ENCODE results near the gene CCDC117.

Gene CCDC117

GRCh38 chr22:28795071-28795693 lies 22.7 kb downstream of the CCDC117 start:
- Histone ChIP-seq H3K36me3 (peaks cover 58 to 74% (median 63%) of the 10 kb centered on the region in 11 experiments), H3K4me3 (peak overlapping the region; percentile 89 to 99 (median 94); a peak in 19 of 20 replicates), H3K4me1 (peaks cover 67 to 81% (median 74%) of the 10 kb centered on the region in 10 experiments), H3K4me2 (peak overlapping the region; percentile 76 to 97 (median 91)), H3K9ac (peak overlapping the region; percentile 97 to 100 (median 99); a peak in 21 of 22 replicates), H4K20me1 (peaks cover 67 to 94% (median 82%) of the 10 kb centered on the region in 11 experiments), H3K27ac (peak overlapping the region; percentile 7 to 100 (median 99); a peak in 18 of 22 replicates), H3K9me3 (replicated peaks in 1 of 11) (peaks cover 0 to 5% (median 0%) of the 10 kb centered on the region in 11 experiments; a peak in 2 of 22 replicates), H3K27me3 (no peaks in the 10 kb centered on the region; a peak in 1 of 22 replicates)
- TF ChIP-seq Cebpa-rat (IDR thresholded peaks at IDR 0.05) = no peak

GRCh38 chr22:28795932-28796856 lies 23.7 kb downstream of the CCDC117 start:
- Histone ChIP-seq H3K27ac (peak overlapping the region; percentile 7 to 100 (median 99); a peak in 20 of 22 replicates), H3K4me3 (peak overlapping the region; percentile 89 to 99 (median 94); a peak in 19 of 20 replicates), H3K9ac (peak overlapping the region; percentile 97 to 100 (median 99)), H3K36me3 (peaks cover 58 to 69% (median 63%) of the 10 kb centered on the region in 11 experiments), H4K20me1 (peaks cover 67 to 91% (median 81%) of the 10 kb centered on the region in 11 experiments), H3K9me3 (replicated peaks in 1 of 11) (peaks cover 0 to 5% (median 0%) of the 10 kb centered on the region in 11 experiments; a peak in 2 of 22 replicates), H3K4me1 (peaks cover 57 to 72% (median 64%) of the 10 kb centered on the region in 10 experiments), H3K4me2 (peak overlapping the region; percentile 76 to 97 (median 91)), H3K27me3 (no peaks in the 10 kb centered on the region; a peak in 1 of 22 replicates)
- no peak for TF ChIP-seq Cebpa-rat (IDR thresholded peaks at IDR 0.05)

- Histone ChIP-seq H3K36me3 (peaks cover 52 to 62% (median 57%) of the 10 kb centered on the region in 11 experiments), H3K27me3 (no peaks in the 10 kb centered on the region; a peak in 1 of 22 replicates), H4K20me1 (peaks cover 52 to 63% (median 57%) of the 10 kb centered on the region in 11 experiments), H3K27ac (peak overlapping the region; percentile 94 to 100 (median 99)), H3K9me3 (replicated peaks in 1 of 11) (peaks cover 0 to 5% (median 0%) of the 10 kb centered on the region in 11 experiments; a peak in 2 of 22 replicates), H3K4me3 (peak overlapping the region; percentile 89 to 99 (median 94)), H3K9ac (peak overlapping the region; percentile 97 to 100 (median 99)), H3K4me2 (peak overlapping the region; percentile 76 to 97 (median 91)), H3K4me1 (peaks cover 53 to 72% (median 65%) of the 10 kb centered on the region in 10 experiments)
- TF ChIP-seq Cebpa-rat (IDR thresholded peaks at IDR 0.05) = peak; percentile 60 to 94 (median 77); a peak in 21 of 22 replicates
These were observed 26.5 kb downstream of the CCDC117 start for GRCh38 chr22:28798810-28799605.

GRCh38 chr22:28799606-28800307 lies 27.3 kb downstream of the CCDC117 start:
- Histone ChIP-seq H3K4me1 (peaks cover 53 to 72% (median 65%) of the 10 kb centered on the region in 10 experiments), H3K4me2 (peak overlapping the region; percentile 76 to 97 (median 91)), H3K9ac (peak overlapping the region; percentile 97 to 100 (median 99)), H3K27me3 (no peaks in the 10 kb centered on the region; a peak in 1 of 22 replicates), H3K36me3 (peaks cover 45 to 55% (median 49%) of the 10 kb centered on the region in 11 experiments), H4K20me1 (peaks cover 44 to 55% (median 49%) of the 10 kb centered on the region in 11 experiments), H3K4me3 (peak overlapping the region; percentile 89 to 99 (median 94)), H3K9me3 (replicated peaks in 1 of 11) (peaks cover 0 to 5% (median 0%) of the 10 kb centered on the region in 11 experiments; a peak in 2 of 22 replicates), H3K27ac (peak overlapping the region; percentile 94 to 100 (median 99))
- TF ChIP-seq Cebpa-rat (IDR thresholded peaks at IDR 0.05) = no peak; a peak in 2 of 22 replicates

DNA sequence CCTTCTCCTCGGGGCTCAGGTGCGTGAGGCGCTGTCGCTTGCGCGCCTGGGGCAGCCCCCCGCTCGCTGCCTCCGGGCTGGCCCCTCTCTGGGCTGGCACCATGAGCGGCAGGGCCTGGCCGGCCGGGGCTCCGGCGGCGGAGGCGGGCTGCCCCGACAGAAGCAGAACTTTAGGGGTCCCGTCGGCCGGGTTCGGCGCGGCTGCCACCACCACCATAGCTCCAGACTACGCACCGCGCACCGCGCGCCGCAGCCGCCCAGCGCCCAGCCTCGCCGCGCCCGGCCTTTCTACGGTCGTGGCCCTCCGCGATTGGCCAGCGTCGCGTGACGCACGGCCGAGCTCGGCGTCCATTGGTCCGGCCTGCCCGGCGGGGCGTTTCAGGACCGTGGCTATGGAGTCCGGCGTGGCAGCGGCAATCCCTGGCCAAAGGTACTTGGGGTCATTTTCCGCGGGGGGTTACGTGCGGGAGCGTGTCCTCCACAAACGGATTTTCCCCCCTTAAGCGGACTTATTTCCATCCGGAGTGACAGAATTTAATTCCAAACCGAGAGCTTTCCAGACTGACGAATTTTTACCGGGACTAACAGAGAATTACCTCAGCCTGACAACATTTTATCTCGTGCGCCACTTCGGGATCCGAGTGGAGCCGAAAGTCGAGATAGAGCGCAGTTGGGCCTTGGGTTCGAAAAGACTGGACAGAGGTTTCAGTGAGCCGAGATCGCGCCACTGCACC lies 28.0 kb downstream of the CCDC117 start, which contains the start of gene XBP1:
Gene XBP1, minus strand, starts transcription at position 262 of the 734 bp plus-strand sequence.
- TF ChIP-seq Cebpa-rat (IDR thresholded peaks at IDR 0.05) = no peak
- H3K27me3 ChIP-seq = no peaks in the 10 kb centered on the region; a peak in 1 of 22 replicates
- peaks cover 0 to 5% (median 0%) of the 10 kb centered on the region in 11 experiments; a peak in 2 of 22 replicates for H3K9me3 ChIP-seq (replicated peaks in 1 of 11)
- peaks cover 37 to 48% (median 42%) of the 10 kb centered on the region in 11 experiments for H4K20me1 ChIP-seq
- H3K27ac ChIP-seq = peak within 1 kb of the TSS; percentile 94 to 100 (median 99)
- peak within 1 kb of the TSS; percentile 97 to 100 (median 99) for H3K9ac ChIP-seq
- peaks cover 38 to 47% (median 42%) of the 10 kb centered on the region in 11 experiments for H3K36me3 ChIP-seq
- peaks cover 53 to 72% (median 64%) of the 10 kb centered on the region in 10 experiments for H3K4me1 ChIP-seq
- H3K4me2 ChIP-seq = peak within 1 kb of the TSS; percentile 84 to 100 (median 93)
- peak within 1 kb of the TSS; percentile 89 to 99 (median 94) for H3K4me3 ChIP-seq

DNA sequence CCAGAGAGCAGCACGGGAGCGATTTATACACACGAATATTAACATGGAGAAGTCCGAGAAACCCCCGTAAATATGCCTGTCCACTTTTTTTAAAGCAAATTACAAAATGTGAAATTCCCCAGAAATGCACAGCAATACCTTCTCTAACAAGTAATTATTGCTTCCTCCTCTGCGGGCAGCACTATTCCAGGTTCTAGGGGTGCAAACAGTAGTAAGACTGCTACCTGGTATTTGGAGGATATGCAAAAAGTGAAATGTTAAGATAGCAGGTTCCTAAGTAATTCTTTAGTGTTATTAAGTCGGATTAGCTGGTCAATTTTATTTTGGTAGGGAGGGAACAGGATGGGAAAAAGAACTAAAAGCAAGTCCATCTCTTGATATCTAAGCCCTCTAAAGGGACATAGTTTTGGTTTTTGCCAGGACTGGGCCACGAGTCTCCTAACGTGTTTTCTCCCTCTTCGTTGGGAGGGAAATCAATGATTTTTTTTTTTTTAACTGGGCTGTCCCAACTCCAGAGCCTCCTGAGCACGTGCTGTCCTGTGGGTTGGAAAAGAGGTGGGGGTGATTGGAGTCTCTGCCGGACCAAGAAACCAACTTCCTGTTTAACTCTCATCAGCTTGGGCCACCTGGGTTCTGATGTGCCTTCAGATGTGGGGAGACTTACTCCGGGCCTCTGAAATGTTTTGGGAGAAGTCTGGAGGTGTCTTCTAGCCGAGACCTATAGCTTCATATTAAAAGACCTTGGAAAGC lies 29.5 kb downstream of the CCDC117 start:
- Histone ChIP-seq H3K27me3 (no peaks in the 10 kb centered on the region), H3K27ac (peak overlapping the region; percentile 94 to 100 (median 99)), H3K9me3 (replicated peaks in 1 of 11) (peaks cover 0 to 5% (median 0%) of the 10 kb centered on the region in 11 experiments; a peak in 2 of 22 replicates), H3K9ac (peak overlapping the region; percentile 97 to 100 (median 99)), H3K4me1 (peaks cover 52 to 67% (median 63%) of the 10 kb centered on the region in 10 experiments), H3K4me2 (peak overlapping the region; percentile 84 to 100 (median 93)), H3K4me3 (peak overlapping the region; percentile 89 to 99 (median 94)), H3K36me3 (peaks cover 22 to 32% (median 26%) of the 10 kb centered on the region in 11 experiments), H4K20me1 (peaks cover 22 to 33% (median 27%) of the 10 kb centered on the region in 11 experiments; a peak in 21 of 22 replicates)
- TF ChIP-seq Cebpa-rat (IDR thresholded peaks at IDR 0.05) = no peak

Measured in BLaER1 treated with 17β-estradiol and CSF1 and Interleukin-3, amounts not matched to agents 10 nM and 100 nM (cell line).